Measurements from ENCODE around the gene SWAP70. TPM values are rescaled to one million over a fixed set of nuclear protein-coding genes. Genes with fewer than 3 reads are reported as not detected.

Gene SWAP70
- total RNA-seq, 1 experiment from 2014 or later = 8.6 TPM

DNA sequence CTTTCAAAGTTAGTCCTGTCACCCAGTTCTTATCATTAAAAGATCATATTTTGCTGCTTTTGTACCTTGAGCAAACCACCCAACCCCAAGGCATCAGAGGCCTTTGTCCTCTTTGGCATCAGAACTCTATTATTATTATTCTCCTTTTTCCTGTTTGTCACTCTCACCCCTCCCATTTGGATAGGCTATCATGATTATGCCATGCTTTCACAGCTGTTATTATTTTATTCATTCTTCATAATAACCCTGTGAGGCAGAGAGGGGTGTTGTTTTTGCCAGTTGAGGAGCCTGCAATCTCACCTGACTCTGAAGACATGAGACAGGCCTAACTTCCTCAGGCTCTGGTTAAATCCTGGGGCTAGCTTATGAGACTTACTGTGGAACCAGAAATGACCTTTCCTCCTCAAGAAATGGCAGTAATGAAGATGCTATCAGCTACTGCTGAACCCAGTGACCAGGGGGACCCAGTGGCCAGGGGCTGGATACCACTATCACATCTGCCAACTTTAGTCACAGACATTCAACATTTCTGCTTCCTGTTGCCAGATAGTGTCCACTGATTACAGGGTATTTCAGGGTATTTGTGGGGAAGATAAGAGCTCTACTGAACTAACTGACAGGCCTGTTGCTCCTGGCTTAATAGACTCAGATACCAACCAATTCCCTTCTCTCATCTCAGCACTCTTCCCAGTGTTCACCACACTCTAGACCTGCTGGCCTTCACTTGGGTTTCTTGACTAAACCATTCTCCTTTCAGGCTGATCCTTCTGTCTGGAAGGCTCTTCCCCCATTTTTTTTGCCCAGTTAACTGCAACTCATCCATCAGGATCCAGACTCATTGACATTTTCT is 11.8 kb upstream of the SWAP70 start:
- Histone ChIP-seq H3K4me3 (ENCODE audit: low read length) (no peak overlapping the region), H3K9ac (ENCODE audit: low read length) (no peak overlapping the region), H3K9me2 (replicated peaks; ENCODE audit: low read length) (no peaks in the 10 kb centered on the region), H3K79me2 (ENCODE audit: low read length) (no peaks in the 10 kb centered on the region), H3K27me3 (ENCODE audit: low read length) (no peaks in the 10 kb centered on the region), H3K4me1 (ENCODE audit: insufficient read depth, low read length) (no peaks in the 10 kb centered on the region), H2AFZ (ENCODE audit: low read length) (no peak overlapping the region), H3K9me3 (ENCODE audit: low read length) (no peaks in the 10 kb centered on the region), H3K36me3 (ENCODE audit: low read depth, low read length) (no peaks in the 10 kb centered on the region), H3K4me2 (ENCODE audit: low read length) (no peak overlapping the region), H3F3A (ENCODE audit: low read length, unreplicated experiment) (no peaks in the 10 kb centered on the region), H4K20me1 (ENCODE audit: low read length) (no peaks in the 10 kb centered on the region), H3K27ac (ENCODE audit: low read length) (no peak overlapping the region)
- POLR2A ChIA-PET (ENCODE audit: unreplicated experiment) = no interaction called here
- DNase-seq (no peak), ATAC-seq (no peak)
- no peak for TF ChIP-seq EZH2phosphoT487 (IDR thresholded peaks at IDR 0.05; ENCODE audit: borderline replicate concordance, low read length)
- no peak for TF ChIP-seq EZH2 (IDR thresholded peaks at IDR 0.05; ENCODE audit: low read length, unreplicated experiment)
- TF ChIP-seq, protein P1, sequence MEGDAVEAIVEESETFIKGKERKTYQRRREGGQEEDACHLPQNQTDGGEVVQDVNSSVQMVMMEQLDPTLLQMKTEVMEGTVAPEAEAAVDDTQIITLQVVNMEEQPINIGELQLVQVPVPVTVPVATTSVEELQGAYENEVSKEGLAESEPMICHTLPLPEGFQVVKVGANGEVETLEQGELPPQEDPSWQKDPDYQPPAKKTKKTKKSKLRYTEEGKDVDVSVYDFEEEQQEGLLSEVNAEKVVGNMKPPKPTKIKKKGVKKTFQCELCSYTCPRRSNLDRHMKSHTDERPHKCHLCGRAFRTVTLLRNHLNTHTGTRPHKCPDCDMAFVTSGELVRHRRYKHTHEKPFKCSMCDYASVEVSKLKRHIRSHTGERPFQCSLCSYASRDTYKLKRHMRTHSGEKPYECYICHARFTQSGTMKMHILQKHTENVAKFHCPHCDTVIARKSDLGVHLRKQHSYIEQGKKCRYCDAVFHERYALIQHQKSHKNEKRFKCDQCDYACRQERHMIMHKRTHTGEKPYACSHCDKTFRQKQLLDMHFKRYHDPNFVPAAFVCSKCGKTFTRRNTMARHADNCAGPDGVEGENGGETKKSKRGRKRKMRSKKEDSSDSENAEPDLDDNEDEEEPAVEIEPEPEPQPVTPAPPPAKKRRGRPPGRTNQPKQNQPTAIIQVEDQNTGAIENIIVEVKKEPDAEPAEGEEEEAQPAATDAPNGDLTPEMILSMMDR (conservative IDR thresholded peaks at IDR 0.05; ENCODE audit: low read depth, low read length) = no peak
- intact Hi-C loops (cut with micrococcal nuclease) = no loop called here
- CTCF ChIA-PET = no interaction called here
- BruUV-seq (replicated peaks) = no TSS peak

DNA sequence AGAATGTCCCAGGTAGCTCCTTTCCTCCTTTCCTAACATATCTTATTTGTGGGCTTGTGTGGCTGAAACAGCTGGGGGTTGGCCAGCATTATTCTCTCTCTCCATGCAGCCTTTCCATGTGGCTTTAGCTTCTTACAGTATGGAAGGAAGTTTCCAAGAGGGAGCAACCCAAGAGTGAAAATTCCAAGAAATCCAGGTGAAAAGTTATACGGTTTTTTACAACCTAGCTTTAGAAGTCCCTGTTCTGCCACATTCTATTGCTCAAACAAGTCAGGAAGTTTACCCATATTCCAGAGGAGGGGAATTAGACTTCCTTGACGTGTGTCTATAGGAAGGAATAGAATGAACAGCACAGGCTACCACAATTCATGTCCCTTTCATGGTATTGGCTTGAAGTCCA is 10.0 kb upstream of the SWAP70 start:
- H3F3A ChIP-seq (ENCODE audit: low read length, unreplicated experiment) = no peaks in the 10 kb centered on the region
- POLR2A ChIA-PET (ENCODE audit: unreplicated experiment) = no interaction called here
- DNase-seq (no peak), ATAC-seq (no peak)
- H3K27ac ChIP-seq (ENCODE audit: low read length) = no peak overlapping the region
- no peaks in the 10 kb centered on the region for H3K79me2 ChIP-seq (ENCODE audit: low read length)
- no peak overlapping the region for H3K4me3 ChIP-seq (ENCODE audit: low read length)
- no peaks in the 10 kb centered on the region for H3K9me3 ChIP-seq (ENCODE audit: low read length)
- no peaks in the 10 kb centered on the region for H3K4me1 ChIP-seq (ENCODE audit: insufficient read depth, low read length)
- TF ChIP-seq, protein P1 (conservative IDR thresholded peaks at IDR 0.05; ENCODE audit: low read depth, low read length) = no peak
- TF ChIP-seq EZH2 (IDR thresholded peaks at IDR 0.05; ENCODE audit: low read length, unreplicated experiment) = no peak
- TF ChIP-seq EZH2phosphoT487 (IDR thresholded peaks at IDR 0.05; ENCODE audit: borderline replicate concordance, low read length) = no peak
- no peak overlapping the region for H2AFZ ChIP-seq (ENCODE audit: low read length)
- no peaks in the 10 kb centered on the region for H3K9me2 ChIP-seq (replicated peaks; ENCODE audit: low read length)
- no peaks in the 10 kb centered on the region for H3K36me3 ChIP-seq (ENCODE audit: low read depth, low read length)
- H3K9ac ChIP-seq (ENCODE audit: low read length) = no peak overlapping the region
- intact Hi-C loops (cut with micrococcal nuclease) = no loop called here
- H3K27me3 ChIP-seq (ENCODE audit: low read length) = no peaks in the 10 kb centered on the region
- no peaks in the 10 kb centered on the region for H4K20me1 ChIP-seq (ENCODE audit: low read length)
- no TSS peak for BruUV-seq (replicated peaks)
- no peak overlapping the region for H3K4me2 ChIP-seq (ENCODE audit: low read length)
- CTCF ChIA-PET = no interaction called here

DNA sequence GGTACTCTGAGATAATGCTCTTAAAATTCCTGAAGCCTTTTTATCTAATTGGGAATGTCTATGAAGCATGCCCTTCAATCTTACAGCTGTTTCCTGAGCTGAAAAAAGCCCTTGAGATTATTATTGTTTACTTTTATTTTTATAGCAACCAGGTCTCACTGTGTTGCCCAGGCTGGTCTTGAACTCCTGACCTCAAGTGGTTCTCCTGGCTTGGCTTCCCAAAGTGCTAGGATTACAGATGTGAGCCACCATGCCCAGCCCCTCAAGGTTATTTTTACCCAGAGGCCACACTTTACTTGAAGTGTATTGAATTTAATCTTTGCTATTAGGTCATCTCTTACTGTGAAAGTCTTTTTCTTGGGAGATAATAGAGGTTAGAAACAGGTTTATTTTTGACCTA is 7.0 kb upstream of the SWAP70 start:
- ATAC-seq = no peak
- intact Hi-C loops (cut with micrococcal nuclease) = no loop called here

More for the DNA sequence above, 7.0 kb upstream of the SWAP70 start:
- CTCF ChIA-PET = no interaction called here
- DNase-seq = no peak
- Histone ChIP-seq H4K20me1 (ENCODE audit: low read length) (no peaks in the 10 kb centered on the region), H3K9me2 (replicated peaks; ENCODE audit: low read length) (no peaks in the 10 kb centered on the region), H3K4me1 (ENCODE audit: insufficient read depth, low read length) (peaks cover 9% of the 10 kb centered on the region), H2AFZ (ENCODE audit: low read length) (no peak overlapping the region), H3K9ac (ENCODE audit: low read length) (no peak overlapping the region), H3K27ac (ENCODE audit: low read length) (no peak overlapping the region), H3K4me2 (ENCODE audit: low read length) (no peak overlapping the region), H3K9me3 (ENCODE audit: low read length) (no peaks in the 10 kb centered on the region), H3K79me2 (ENCODE audit: low read length) (no peaks in the 10 kb centered on the region), H3K27me3 (ENCODE audit: low read length) (no peaks in the 10 kb centered on the region), H3K36me3 (ENCODE audit: low read depth, low read length) (no peaks in the 10 kb centered on the region), H3F3A (ENCODE audit: low read length, unreplicated experiment) (no peaks in the 10 kb centered on the region), H3K4me3 (ENCODE audit: low read length) (no peak overlapping the region)
- POLR2A ChIA-PET (ENCODE audit: unreplicated experiment) = no interaction called here
- TF ChIP-seq, protein P1 (conservative IDR thresholded peaks at IDR 0.05; ENCODE audit: low read depth, low read length) = no peak
- no peak for TF ChIP-seq EZH2phosphoT487 (IDR thresholded peaks at IDR 0.05; ENCODE audit: borderline replicate concordance, low read length)
- no TSS peak for BruUV-seq (replicated peaks)

Data from PC-3 (cell line).